CD4-positive, alpha-beta T cell treated with Interleukin-2 at 100 ng/mL for 4 hours (primary cell): Measurements from ENCODE around the gene SETD5.

Experiments
- DNase-seq: peaks from one replicate; pipeline ENCODE4 v3.0.0-alpha.2; 2020; ENCODE audit warnings: low spot score

The SETD5 gene

DNA sequence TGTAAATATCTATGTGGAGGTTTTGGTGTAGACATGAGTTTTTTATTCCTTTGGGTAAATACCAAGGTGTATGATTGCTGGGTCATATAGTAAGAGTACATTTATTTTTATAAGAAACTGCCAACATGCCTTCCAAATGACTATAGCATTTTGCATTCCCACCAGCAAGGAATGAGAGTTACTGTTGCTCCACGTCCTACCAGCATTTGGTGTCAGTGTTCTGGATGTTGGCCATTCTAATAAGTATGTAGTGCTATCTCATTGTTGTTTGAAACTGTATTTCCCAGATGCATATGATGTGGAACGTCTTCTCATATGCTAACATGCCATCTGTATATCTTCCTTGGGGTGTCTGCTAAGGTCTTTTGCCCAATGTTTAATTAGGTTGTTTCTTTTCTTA is 117.5 kb downstream of the SETD5 start:
- DNase-seq, result no peak

DNA sequence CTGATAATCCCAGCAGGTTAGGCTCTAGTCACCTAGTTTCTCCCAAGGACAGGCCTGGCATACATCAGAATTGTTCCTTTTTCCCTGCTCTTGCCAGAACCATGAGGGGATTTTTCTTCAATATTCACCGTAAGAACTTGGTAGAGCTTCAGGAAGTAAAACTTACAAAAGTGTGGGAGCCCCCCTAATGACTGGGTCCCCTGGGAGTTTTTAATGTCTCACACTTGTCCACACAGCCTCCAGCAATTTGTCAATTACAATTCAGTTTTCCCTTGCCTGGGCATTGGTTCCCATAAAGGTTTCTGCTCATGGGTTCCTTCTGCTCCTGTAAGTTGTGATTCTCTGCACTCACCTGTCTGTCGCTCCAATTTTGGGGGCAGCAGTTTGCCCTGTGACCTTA is 127.7 kb downstream of the SETD5 start:
- no peak for DNase-seq
